Stimulated activated CD8-positive, alpha-beta memory T cell treated with anti-CD3 and anti-CD28 coated beads, Interleukin-4, amount 100 ng/mL, for 48 hours (primary cell): Measurements from ENCODE around the gene DIMT1.

Source experiments
- DNase-seq: peaks from one replicate; pipeline ENCODE4 v3.0.0-alpha.2; 2020

Gene DIMT1

GRCh38 chr5:62369039-62369438 lies 34.7 kb downstream of the DIMT1 start:
- no peak for DNase-seq

- no peak for DNase-seq
Observed at GRCh38 chr5:62362701-62363100, 41.0 kb downstream of the DIMT1 start.

GRCh38 chr5:62354028-62354874 lies 49.5 kb downstream of the DIMT1 start:
- DNase-seq, result no peak

- no peak for DNase-seq
Observed at GRCh38 chr5:62348723-62349481, 54.8 kb downstream of the DIMT1 start.

- DNase-seq, result no peak
Observed at GRCh38 chr5:62347928-62348327, 55.8 kb downstream of the DIMT1 start.

GRCh38 chr5:62346748-62347147 lies 57.0 kb downstream of the DIMT1 start:
- DNase-seq, result no peak

- no peak for DNase-seq
Observed at GRCh38 chr5:62343428-62343827, 60.3 kb downstream of the DIMT1 start.

GRCh38 chr5:62342476-62342837 lies 61.2 kb downstream of the DIMT1 start:
- DNase-seq, result no peak

GRCh38 chr5:62341783-62342475 lies 61.8 kb downstream of the DIMT1 start:
- no peak for DNase-seq

GRCh38 chr5:62340979-62341378 lies 62.7 kb downstream of the DIMT1 start:
- no peak for DNase-seq

- no peak for DNase-seq
Observed at GRCh38 chr5:62340392-62340791, 63.3 kb downstream of the DIMT1 start.
